ENCODE measurements around the gene SUPT4H1. TPM values are rescaled to one million over a fixed set of nuclear protein-coding genes. Genes with fewer than 3 reads are reported as not detected.
A peak's percentile ranks its signal among the peaks of the same experiment; 100 is the strongest.

The SUPT4H1 gene
- total and polyA plus RNA-seq, 3 donors from 2014 or later: 59.3 to 98.5 (median 64.4) TPM

- H3K27ac ChIP-seq: no peak overlapping the region
- H3K27me3 ChIP-seq: no peaks in the 10 kb centered on the region
- intact Hi-C loops (cut with DNase I; ENCODE audit: low total_unique reads): no loop called here
- H3K4me1 ChIP-seq: peaks cover 16% of the 10 kb centered on the region
- H3K36me3 ChIP-seq (ENCODE audit: low read depth, missing control alignments): no peaks in the 10 kb centered on the region
- 92 to 95% methylated on average over 16 of the region's 16 CpGs for WGBS, 2 donors
- TF ChIP-seq POLR2A (IDR thresholded peaks at IDR 0.05) (no peak), CTCF (IDR thresholded peaks at IDR 0.05) (no peak)
- no peak for DNase-seq
- H3K4me3 ChIP-seq: no peak overlapping the region
- no peaks in the 10 kb centered on the region for H3K9me3 ChIP-seq
These were observed 10.5 kb upstream of the SUPT4H1 start for GRCh38 chr17:58362368-58363014.

GRCh38 chr17:58360296-58361063, 8.5 kb upstream of the SUPT4H1 start:
- no peaks in the 10 kb centered on the region for H3K27me3 ChIP-seq
- intact Hi-C loops (cut with DNase I; ENCODE audit: low total_unique reads): no loop called here
- peak; percentile 37 for DNase-seq
- TF ChIP-seq CTCF (IDR thresholded peaks at IDR 0.05): no peak
- TF ChIP-seq POLR2A (IDR thresholded peaks at IDR 0.05): no peak
- H3K36me3 ChIP-seq (ENCODE audit: low read depth, missing control alignments): no peaks in the 10 kb centered on the region
- H3K4me3 ChIP-seq: no peak overlapping the region
- peak overlapping the region in 1 of 2 donors; percentile 34 for H3K27ac ChIP-seq
- no peaks in the 10 kb centered on the region for H3K9me3 ChIP-seq
- WGBS, 2 donors: 50 to 77% methylated on average over 4 to 5 of the region's 5 CpGs
- peaks cover 13% of the 10 kb centered on the region for H3K4me1 ChIP-seq

- no peaks in the 10 kb centered on the region for H3K36me3 ChIP-seq (ENCODE audit: low read depth, missing control alignments)
- intact Hi-C loops (cut with DNase I; ENCODE audit: low total_unique reads): no loop called here
- H3K27me3 ChIP-seq: no peaks in the 10 kb centered on the region
- H3K27ac ChIP-seq: no peak overlapping the region
- no peak for TF ChIP-seq POLR2A (IDR thresholded peaks at IDR 0.05)
- DNase-seq: no peak
- H3K4me3 ChIP-seq: no peak overlapping the region
- 81 to 85% methylated on average over 13 to 16 of the region's 16 CpGs for WGBS, 2 donors
- H3K9me3 ChIP-seq: no peaks in the 10 kb centered on the region
- H3K4me1 ChIP-seq: peaks cover 1% of the 10 kb centered on the region
These were observed 6.6 kb upstream of the SUPT4H1 start for GRCh38 chr17:58358408-58359172.

GRCh38 chr17:58357312-58358297, 5.6 kb upstream of the SUPT4H1 start:
- H3K27ac ChIP-seq: no peak overlapping the region
- H3K4me3 ChIP-seq: no peak overlapping the region
- DNase-seq: no peak
- intact Hi-C loops (cut with DNase I; ENCODE audit: low total_unique reads): no loop called here
- peaks cover 7% of the 10 kb centered on the region for H3K4me1 ChIP-seq
- no peaks in the 10 kb centered on the region for H3K9me3 ChIP-seq
- TF ChIP-seq CTCF (IDR thresholded peaks at IDR 0.05) (no peak), POLR2A (IDR thresholded peaks at IDR 0.05) (no peak)
- no peaks in the 10 kb centered on the region for H3K27me3 ChIP-seq
- WGBS, 2 donors: 93 to 95% methylated on average over 20 of the region's 22 CpGs
- H3K36me3 ChIP-seq (ENCODE audit: low read depth, missing control alignments): no peaks in the 10 kb centered on the region

Measured in testis (tissue), 3 donors.